ENCODE data around the gene EFCAB13. TPM values are rescaled to one million over a fixed set of nuclear protein-coding genes. Genes with fewer than 3 reads are reported as not detected.
"Not testable (repeated sequence)": the region's sequence is repeated elsewhere in the genome, so short reads cannot be mapped to it uniquely, and the experiment has no call there.

Gene EFCAB13
- total RNA-seq, 3 donors from 2014 or later: 2.7 to 15.3 (median 4.7) TPM

GRCh38 chr17:47388825-47389224 is 65.1 kb downstream of the EFCAB13 start:
- intact Hi-C loops (cut with DNase I, micrococcal nuclease): no loop called here
- Histone ChIP-seq H3K4me1 (ENCODE audit: low read depth) (no peaks in the 10 kb centered on the region), H3K36me3 (ENCODE audit: low read depth) (no peaks in the 10 kb centered on the region), H3K9me3 (no peaks in the 10 kb centered on the region), H3K4me3 (no peak overlapping the region)
- DNase-seq (no peak), ATAC-seq (no peak)
- TF ChIP-seq, protein P1, sequence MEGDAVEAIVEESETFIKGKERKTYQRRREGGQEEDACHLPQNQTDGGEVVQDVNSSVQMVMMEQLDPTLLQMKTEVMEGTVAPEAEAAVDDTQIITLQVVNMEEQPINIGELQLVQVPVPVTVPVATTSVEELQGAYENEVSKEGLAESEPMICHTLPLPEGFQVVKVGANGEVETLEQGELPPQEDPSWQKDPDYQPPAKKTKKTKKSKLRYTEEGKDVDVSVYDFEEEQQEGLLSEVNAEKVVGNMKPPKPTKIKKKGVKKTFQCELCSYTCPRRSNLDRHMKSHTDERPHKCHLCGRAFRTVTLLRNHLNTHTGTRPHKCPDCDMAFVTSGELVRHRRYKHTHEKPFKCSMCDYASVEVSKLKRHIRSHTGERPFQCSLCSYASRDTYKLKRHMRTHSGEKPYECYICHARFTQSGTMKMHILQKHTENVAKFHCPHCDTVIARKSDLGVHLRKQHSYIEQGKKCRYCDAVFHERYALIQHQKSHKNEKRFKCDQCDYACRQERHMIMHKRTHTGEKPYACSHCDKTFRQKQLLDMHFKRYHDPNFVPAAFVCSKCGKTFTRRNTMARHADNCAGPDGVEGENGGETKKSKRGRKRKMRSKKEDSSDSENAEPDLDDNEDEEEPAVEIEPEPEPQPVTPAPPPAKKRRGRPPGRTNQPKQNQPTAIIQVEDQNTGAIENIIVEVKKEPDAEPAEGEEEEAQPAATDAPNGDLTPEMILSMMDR (IDR thresholded peaks at IDR 0.05): no peak

DNA sequence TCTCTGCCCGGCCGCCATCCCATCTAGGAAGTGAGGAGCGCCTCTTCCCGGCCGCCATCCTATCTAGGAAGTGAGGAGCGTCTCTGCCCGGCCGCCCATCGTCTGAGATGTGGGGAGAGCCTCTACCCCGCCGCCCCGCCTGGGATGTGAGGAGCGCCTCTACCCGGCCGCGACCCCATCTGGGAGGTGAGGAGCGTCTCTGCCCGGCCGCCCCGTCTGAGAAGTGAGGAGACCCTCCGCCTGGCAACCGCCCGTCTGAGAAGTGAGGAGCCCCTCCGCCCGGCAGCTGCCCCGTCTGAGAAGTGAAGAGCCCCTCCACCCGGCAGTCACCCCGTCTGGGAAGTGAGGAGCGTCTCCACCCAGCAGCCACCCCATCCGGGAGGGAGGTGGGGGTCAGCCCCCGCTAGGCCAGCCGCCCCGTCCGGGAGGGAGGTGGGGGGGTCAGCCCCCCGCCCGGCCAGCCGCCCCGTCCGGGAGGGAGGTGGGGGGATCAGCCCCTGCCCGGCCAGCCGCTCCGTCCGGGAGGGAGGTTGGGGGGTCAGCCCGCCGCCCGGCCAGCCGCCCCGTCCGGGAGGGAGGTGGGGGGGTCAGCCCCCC is 73.9 kb downstream of the EFCAB13 start:
- H3K4me1 ChIP-seq (ENCODE audit: low read depth); H3K36me3 ChIP-seq (ENCODE audit: low read depth); H3K4me3 ChIP-seq; intact Hi-C loops (cut with DNase I, micrococcal nuclease); H3K9me3 ChIP-seq; ATAC-seq; DNase-seq: not testable (repeated sequence)

- intact Hi-C loops (cut with DNase I, micrococcal nuclease): no loop called here
- no peak for DNase-seq
- H3K9me3 ChIP-seq: no peaks in the 10 kb centered on the region
- H3K4me3 ChIP-seq: no peak overlapping the region
- TF ChIP-seq, protein P1 (IDR thresholded peaks at IDR 0.05): no peak
- H3K36me3 ChIP-seq (ENCODE audit: low read depth): no peaks in the 10 kb centered on the region
- ATAC-seq: no peak
- H3K4me1 ChIP-seq (ENCODE audit: low read depth): no peaks in the 10 kb centered on the region
Measured at GRCh38 chr17:47400333-47400732, 76.6 kb downstream of the EFCAB13 start.

- no peak for DNase-seq
- peak; percentile 70 for ATAC-seq
- Histone ChIP-seq H3K36me3 (ENCODE audit: low read depth) (no peaks in the 10 kb centered on the region), H3K9me3 (no peaks in the 10 kb centered on the region), H3K4me1 (ENCODE audit: low read depth) (no peaks in the 10 kb centered on the region), H3K4me3 (no peak overlapping the region)
- intact Hi-C loops (cut with DNase I, micrococcal nuclease): no loop called here
- TF ChIP-seq, protein P1 (IDR thresholded peaks at IDR 0.05): no peak
Measured at GRCh38 chr17:47401100-47401499, 77.3 kb downstream of the EFCAB13 start.

DNA sequence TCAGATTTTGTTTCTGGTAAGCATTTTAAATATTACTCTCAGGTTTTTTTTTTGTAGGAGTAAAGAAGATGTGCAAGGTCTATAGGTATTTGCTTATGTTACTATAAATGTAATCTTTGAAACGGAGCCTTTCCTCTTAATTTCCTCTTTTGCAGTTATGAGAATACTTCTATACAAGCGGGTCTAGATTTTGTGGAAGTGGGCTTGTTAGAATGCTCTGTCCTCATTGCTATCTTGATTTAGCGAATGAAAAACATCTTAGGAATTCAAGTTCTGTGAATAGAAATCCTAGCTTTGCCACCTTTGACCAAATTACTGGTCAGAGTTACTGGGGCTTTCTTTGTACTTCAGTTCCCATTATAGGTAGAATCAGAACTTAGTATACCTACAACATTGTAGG is 80.3 kb downstream of the EFCAB13 start:
- Histone ChIP-seq H3K4me1 (ENCODE audit: low read depth) (no peaks in the 10 kb centered on the region), H3K9me3 (no peaks in the 10 kb centered on the region), H3K36me3 (ENCODE audit: low read depth) (no peaks in the 10 kb centered on the region), H3K4me3 (no peak overlapping the region)
- intact Hi-C loops (cut with DNase I, micrococcal nuclease): no loop called here
- TF ChIP-seq, protein P1 (IDR thresholded peaks at IDR 0.05): no peak
- DNase-seq (no peak), ATAC-seq (no peak)

- no peaks in the 10 kb centered on the region for H3K4me1 ChIP-seq (ENCODE audit: low read depth)
- ATAC-seq: no peak
- DNase-seq: no peak
- intact Hi-C loops (cut with DNase I, micrococcal nuclease): no loop called here
- no peaks in the 10 kb centered on the region for H3K36me3 ChIP-seq (ENCODE audit: low read depth)
- no peak overlapping the region for H3K4me3 ChIP-seq
- TF ChIP-seq, protein P1 (IDR thresholded peaks at IDR 0.05): no peak
- no peaks in the 10 kb centered on the region for H3K9me3 ChIP-seq
Measured at GRCh38 chr17:47404875-47405274, 81.1 kb downstream of the EFCAB13 start.
